ENCODE measurements around the gene IQCB1. TPM values are rescaled to one million over a fixed set of nuclear protein-coding genes. Genes with fewer than 3 reads are reported as not detected.
A peak's percentile ranks its signal among the peaks of the same experiment; 100 is the strongest.
"Not testable (repeated sequence)": the region's sequence is repeated elsewhere in the genome, so short reads cannot be mapped to it uniquely, and the experiment has no call there.

The IQCB1 gene
- total RNA-seq, 4 donors from 2014 or later: 16.3 to 37.9 (median 31.4) TPM

DNA sequence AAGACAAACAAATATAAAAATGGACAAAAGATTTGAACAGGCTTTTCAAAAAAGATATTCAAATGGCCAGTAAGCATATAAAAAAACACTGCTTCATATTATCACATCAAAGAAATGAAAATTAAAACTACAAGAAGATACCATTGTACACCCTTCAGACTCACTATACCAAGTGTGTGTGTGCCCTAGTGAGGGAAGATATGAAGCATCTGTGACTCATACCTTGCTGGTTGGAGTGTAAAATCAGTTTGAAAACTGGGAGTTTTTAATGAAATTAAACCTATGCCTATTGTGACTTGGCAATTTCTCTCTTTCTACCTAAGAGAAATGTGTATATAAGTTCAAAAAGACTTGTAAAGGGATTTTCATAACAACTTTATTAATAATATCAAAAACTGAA, 35.9 kb upstream of the IQCB1 start:
- H3K27ac ChIP-seq: no peak overlapping the region

DNA sequence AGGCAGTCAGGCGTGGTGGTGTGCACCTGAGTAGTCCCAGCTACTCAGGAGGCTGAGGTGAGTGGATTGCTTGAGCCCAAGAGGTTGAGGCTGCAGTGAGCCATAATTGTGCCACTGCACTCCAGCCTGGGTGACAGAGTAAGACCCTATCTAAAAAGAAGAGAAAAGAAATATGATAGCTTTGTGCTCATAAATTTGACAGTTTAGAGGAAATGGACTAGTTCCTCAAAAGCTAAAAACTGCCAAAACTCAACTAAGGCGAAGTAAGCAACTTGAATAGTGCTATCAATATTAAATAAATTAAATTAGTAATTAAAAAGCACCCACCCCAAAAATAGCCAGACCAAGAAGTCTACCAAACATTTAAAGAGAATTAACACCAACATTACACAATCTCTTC, 34.9 kb upstream of the IQCB1 start:
- peaks cover 0 to 2% of the 10 kb centered on the region in 2 donors for H3K36me3 ChIP-seq
- no peaks in the 10 kb centered on the region for H3K4me1 ChIP-seq
- intact Hi-C loops (cut with DNase I): no loop called here
- no peak overlapping the region for H3K4me3 ChIP-seq (replicated peaks in 1 of 3)
- H3K27me3 ChIP-seq: no peaks in the 10 kb centered on the region
- TF ChIP-seq, protein P1, sequence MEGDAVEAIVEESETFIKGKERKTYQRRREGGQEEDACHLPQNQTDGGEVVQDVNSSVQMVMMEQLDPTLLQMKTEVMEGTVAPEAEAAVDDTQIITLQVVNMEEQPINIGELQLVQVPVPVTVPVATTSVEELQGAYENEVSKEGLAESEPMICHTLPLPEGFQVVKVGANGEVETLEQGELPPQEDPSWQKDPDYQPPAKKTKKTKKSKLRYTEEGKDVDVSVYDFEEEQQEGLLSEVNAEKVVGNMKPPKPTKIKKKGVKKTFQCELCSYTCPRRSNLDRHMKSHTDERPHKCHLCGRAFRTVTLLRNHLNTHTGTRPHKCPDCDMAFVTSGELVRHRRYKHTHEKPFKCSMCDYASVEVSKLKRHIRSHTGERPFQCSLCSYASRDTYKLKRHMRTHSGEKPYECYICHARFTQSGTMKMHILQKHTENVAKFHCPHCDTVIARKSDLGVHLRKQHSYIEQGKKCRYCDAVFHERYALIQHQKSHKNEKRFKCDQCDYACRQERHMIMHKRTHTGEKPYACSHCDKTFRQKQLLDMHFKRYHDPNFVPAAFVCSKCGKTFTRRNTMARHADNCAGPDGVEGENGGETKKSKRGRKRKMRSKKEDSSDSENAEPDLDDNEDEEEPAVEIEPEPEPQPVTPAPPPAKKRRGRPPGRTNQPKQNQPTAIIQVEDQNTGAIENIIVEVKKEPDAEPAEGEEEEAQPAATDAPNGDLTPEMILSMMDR (IDR thresholded peaks at IDR 0.05): no peak
- no peak for TF ChIP-seq POLR2A (IDR thresholded peaks at IDR 0.05)
- DNase-seq: no peak
- H3K9me3 ChIP-seq: no peaks in the 10 kb centered on the region
- H3K27ac ChIP-seq: no peak overlapping the region
- WGBS, 2 donors: 93 to 96% methylated on average over 2 of the region's 2 CpGs

More for the DNA sequence above, 35.9 kb upstream of the IQCB1 start:
- Histone ChIP-seq H3K36me3 (peaks cover 0 to 2% of the 10 kb centered on the region in 2 donors), H3K4me1 (no peaks in the 10 kb centered on the region), H3K27me3 (no peaks in the 10 kb centered on the region), H3K4me3 (replicated peaks in 1 of 3) (no peak overlapping the region), H3K9me3 (no peaks in the 10 kb centered on the region)
- intact Hi-C loops (cut with DNase I): no loop called here
- TF ChIP-seq, protein P1 (IDR thresholded peaks at IDR 0.05): no peak
- no peak for TF ChIP-seq POLR2A (IDR thresholded peaks at IDR 0.05)
- no peak for DNase-seq

DNA sequence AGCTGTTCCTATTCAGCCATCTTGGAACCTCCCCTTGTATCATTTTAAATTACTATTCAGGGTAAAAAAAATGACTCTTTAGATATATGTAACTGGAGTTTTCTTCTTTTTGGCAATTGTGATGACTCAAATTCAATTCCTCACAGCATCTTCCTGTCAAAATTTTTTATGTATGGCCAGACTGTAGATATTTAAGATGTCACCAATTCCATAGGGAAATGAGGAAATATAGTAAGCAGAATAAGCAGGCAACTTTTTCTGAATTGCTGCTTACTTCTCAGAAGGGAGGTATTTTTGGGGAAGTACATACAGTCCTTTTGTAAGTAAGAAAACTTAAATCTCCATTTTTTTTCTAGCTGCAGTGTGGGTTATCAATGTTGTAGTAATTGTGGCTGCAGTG, 28.9 kb upstream of the IQCB1 start:
- no peaks in the 10 kb centered on the region for H3K9me3 ChIP-seq
- no peaks in the 10 kb centered on the region for H3K4me1 ChIP-seq
- TF ChIP-seq, protein P1 (IDR thresholded peaks at IDR 0.05): no peak
- TF ChIP-seq POLR2A (IDR thresholded peaks at IDR 0.05): no peak
- intact Hi-C loops (cut with DNase I): no loop called here
- H3K36me3 ChIP-seq: no peaks in the 10 kb centered on the region
- H3K27ac ChIP-seq: no peak overlapping the region
- DNase-seq: no peak
- no peaks in the 10 kb centered on the region for H3K27me3 ChIP-seq
- no peak overlapping the region for H3K4me3 ChIP-seq (replicated peaks in 1 of 3)

DNA sequence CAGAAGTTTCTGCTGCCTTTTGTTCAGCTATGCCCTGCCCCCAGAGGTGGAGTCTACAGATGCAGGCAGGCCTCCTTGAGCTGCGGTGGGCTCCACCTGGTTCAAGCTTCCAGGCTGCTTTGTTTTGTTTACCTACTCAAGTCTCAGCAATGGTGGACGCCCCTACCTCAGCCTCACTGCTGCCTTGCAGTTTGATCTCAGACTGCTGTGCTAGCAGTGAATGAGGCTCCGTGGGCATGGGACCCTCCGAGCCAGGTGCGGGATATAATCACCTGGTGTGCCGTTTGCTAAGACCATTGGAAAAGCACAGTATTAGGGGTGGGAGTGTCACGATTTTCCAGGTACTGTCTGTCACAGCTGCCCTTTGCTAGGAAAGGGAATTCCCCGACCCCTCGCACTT, 28.4 kb upstream of the IQCB1 start:
- H3K4me3 ChIP-seq (replicated peaks in 1 of 3); intact Hi-C loops (cut with DNase I); H3K9me3 ChIP-seq; H3K4me1 ChIP-seq; H3K27ac ChIP-seq; H3K36me3 ChIP-seq; DNase-seq; H3K27me3 ChIP-seq: not testable (repeated sequence)
- 97 to 98% methylated on average over 9 of the region's 9 CpGs for WGBS, 2 donors

DNA sequence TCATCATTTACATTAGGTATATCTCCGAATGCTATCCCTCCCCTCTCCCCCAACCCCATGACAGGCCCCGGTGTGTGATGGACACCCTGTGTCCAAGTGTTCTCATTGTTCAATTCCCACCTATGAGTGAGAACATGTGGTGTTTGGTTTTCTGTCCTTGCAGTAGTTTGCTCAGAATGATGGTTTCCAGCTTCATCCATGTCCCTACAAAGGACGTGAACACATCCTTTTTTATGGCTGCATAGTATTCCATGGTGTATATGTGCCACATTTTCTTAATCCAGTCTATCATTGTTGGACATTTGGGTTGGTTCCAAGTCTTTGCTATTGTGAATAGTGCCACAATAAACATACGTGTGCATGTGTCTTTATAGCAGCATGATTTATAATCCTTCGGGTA, 22.9 kb upstream of the IQCB1 start:
- H3K4me3 ChIP-seq (replicated peaks in 1 of 3); H3K27ac ChIP-seq; H3K27me3 ChIP-seq; H3K4me1 ChIP-seq; DNase-seq; intact Hi-C loops (cut with DNase I); H3K9me3 ChIP-seq; H3K36me3 ChIP-seq: not testable (repeated sequence)
- 79 to 97% methylated on average over 5 of the region's 5 CpGs for WGBS, 2 donors

DNA sequence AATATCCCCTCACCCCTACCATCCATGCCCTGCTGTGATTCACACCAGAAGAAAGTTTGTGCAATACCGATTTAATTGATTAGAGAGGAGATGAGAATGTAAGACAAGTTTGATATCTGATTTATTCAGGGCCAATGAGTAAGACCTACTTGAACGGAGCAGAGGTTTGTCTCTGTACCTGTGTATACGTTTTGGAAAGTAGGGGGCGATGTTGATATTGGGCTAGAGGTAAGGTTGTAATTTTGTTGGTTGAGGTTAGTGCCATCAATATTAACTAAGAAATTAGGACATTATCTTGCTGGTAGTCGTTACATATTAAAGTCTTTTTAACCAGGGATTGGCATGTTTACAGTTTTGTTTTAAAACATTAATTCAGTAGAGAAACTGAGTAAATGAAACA, 20.7 kb upstream of the IQCB1 start:
- intact Hi-C loops (cut with DNase I): no loop called here
- Histone ChIP-seq H3K27me3 (no peaks in the 10 kb centered on the region), H3K4me3 (replicated peaks in 1 of 3) (no peak overlapping the region), H3K27ac (no peak overlapping the region), H3K9me3 (no peaks in the 10 kb centered on the region), H3K36me3 (no peaks in the 10 kb centered on the region), H3K4me1 (no peaks in the 10 kb centered on the region)
- 41 to 45% methylated on average over 5 of the region's 5 CpGs for WGBS, 2 donors
- no peak for DNase-seq
- TF ChIP-seq, protein P1 (IDR thresholded peaks at IDR 0.05): peak in 3 of 6 experiments; percentile 27 to 34 (median 31)
- no peak for TF ChIP-seq POLR2A (IDR thresholded peaks at IDR 0.05)
